ENCODE measurements around the gene AHCY. TPM values are rescaled to one million over a fixed set of nuclear protein-coding genes. Genes with fewer than 3 reads are reported as not detected.
A peak's percentile ranks its signal among the peaks of the same experiment; 100 is the strongest.
"Not testable (repeated sequence)": the region's sequence is repeated elsewhere in the genome, so short reads cannot be mapped to it uniquely, and the experiment has no call there.

AHCY gene
- total RNA-seq, 1 donor from 2014 or later = 69.5 TPM

DNA sequence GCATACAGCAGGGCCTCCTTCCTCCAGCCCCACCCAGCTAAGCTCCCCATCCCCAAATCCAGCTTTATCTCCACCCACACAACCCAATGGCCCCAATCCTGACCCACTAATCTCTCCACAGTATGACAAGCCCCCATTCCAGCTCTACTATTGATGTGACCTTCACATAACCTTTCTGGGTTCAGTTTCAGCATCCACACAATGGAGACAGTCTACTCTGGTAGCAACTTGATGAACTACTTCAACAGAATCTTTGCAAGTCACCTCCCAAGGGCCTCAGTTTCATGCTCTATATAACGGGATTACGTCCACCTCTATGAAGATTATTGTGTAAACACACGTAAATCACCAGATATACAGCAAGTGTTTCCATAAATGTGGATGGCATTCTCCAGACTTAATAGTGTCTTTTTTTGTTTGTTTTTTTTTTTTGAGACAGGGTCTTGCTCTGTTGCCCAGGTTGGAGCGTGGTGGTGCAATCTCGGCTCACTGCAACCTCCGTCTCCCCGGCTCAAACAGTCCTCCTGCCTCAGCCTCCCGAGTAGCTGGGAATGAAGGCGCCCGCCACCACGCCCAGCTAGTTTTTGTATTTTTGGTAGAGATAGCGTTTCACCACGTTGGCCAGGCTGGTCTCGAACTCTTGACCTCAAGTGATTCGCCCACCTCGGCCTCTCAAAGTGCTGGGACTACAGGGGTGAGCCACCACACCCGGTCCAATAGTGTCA is 1.4 kb downstream of the AHCY start:
- DNase-seq (ENCODE audit: missing footprints) = no peak
- intact Hi-C loops (cut with DNase I) = loop anchor here (5.0 kb wide), 2 partner anchors 34 to 109 kb away; no protein-coding TSS in a partner anchor
- no peak for ATAC-seq

DNA sequence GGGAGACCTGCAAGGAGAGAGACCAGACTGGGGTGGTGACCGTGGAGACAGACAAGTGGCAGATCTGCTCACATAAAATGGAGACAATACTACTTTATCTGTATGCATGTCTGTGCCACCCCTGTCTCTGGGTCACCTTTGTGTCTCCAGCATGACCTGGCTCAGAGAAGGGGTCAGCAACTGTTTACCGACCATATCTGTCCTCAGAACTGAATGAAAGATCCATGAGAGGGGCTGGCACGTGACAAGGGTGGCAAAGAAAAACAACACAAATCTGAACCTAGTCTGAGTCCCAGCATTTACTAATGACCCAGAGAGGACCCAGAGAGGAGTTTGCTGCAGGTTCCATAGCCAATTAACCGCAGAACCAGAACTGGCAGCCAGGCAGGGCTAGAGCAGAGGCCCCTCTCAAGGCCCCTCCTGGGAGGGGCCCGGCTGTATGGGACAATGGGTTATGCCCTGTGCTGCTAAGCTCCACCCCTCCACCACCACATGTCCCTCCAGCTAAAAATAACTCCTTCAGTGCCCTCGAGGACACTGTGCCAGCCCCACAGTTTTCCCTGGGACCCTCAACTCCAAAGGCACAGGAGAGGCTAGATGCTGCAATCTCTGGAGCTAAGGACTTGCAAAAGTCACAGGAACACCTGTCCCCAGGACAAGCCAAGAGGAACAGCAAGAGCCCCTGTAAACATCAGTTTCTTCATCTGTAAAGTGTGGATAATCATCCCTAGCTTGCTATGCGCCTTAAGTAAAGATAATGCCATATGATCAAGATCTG is 2.2 kb downstream of the AHCY start:
- intact Hi-C loops (cut with DNase I) = loop anchor here (5.0 kb wide), 2 partner anchors 34 to 109 kb away; no protein-coding TSS in a partner anchor
- DNase-seq (ENCODE audit: missing footprints) (no peak), ATAC-seq (peak; percentile 23)

DNA sequence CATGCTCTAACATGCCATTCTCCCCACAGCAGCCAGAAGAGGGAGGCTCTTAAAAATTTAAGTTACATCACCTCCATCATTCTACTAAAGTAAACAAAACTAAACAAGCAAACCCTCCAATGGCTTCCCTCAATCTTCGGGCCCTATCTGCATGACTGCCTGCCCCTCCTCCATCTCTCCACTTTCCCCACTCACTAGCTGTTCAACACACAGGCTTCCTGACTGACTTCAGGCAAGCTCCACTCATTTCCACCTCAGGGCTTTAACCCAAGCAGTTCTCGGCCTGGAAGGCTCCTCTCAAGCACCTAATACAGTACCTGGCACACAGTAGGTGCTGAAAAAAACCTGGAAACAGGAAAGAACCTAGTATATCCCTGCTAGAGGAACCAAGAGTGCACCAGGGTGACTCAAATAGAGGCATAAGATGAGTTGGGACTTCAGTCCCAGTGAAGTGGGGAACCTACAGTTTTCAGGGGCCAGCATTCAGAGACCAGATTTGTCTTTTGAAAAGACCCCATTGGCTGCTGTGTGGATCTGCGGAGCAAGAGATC is 2.8 kb downstream of the AHCY start:
- intact Hi-C loops (cut with DNase I) = loop anchor here (5.0 kb wide), 2 partner anchors 33 to 108 kb away; no protein-coding TSS in a partner anchor
- no peak for DNase-seq (ENCODE audit: missing footprints)
- no peak for ATAC-seq

DNA sequence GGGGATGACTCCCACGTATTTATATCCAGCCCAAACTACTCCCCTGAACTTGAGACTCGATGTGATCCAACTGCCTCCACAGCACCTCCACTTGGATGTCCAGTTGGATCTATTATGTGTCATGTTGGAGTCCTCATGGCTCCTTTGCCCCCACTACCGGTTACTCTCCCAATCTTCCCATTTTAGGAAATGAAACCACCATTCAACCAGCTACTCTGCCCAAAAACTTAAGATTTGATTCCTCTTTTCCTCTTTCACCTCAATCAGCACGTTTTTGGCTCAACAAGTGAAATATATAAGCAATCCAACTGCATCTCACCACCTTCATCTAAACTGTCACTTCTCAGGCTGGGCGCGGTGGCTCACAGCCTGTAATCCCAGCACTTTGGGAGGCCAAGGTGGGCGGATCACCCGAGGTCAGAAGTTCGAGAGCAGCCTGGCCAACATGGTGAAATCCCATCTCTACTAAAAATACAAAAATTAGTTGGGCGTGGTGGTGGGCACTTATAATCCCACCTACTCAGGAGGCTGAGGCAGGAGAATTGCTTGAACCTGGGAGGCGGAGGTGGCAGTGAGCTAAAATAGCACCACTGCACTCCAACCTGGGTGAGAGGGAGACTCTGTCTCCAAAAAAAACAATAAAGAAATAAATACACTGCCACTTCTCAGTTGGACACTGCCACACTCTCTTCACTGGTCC is 3.4 kb downstream of the AHCY start:
- ATAC-seq (no peak), DNase-seq (ENCODE audit: missing footprints) (no peak)
- intact Hi-C loops (cut with DNase I) = loop anchor here (5.0 kb wide), 2 partner anchors 32 to 107 kb away; no protein-coding TSS in a partner anchor

DNA sequence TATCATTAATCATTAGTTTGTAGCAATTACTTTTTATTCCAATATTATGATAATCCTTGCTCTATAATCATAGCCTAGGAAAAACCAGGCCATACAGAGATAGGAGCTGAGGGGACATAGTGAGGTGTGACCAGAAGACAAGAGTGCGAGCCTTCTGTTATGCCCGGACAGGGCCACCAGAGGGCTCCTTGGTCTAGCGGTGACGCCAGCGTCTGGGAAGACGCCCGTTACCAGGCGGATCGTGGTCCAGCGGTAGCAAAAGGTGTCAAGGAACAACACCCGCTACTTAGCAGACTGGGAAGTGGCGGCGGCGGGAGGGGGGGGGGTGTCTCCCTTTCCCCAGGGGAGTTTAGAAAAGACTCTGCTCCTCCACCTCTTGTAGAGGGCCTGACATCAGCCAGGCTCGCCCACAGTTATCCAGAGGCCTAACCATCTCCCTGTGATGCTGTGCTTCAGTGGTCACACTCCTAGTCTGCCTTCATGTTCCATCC is 4.8 kb downstream of the AHCY start:
- ATAC-seq; DNase-seq (ENCODE audit: missing footprints); intact Hi-C loops (cut with DNase I): not testable (repeated sequence)

DNA sequence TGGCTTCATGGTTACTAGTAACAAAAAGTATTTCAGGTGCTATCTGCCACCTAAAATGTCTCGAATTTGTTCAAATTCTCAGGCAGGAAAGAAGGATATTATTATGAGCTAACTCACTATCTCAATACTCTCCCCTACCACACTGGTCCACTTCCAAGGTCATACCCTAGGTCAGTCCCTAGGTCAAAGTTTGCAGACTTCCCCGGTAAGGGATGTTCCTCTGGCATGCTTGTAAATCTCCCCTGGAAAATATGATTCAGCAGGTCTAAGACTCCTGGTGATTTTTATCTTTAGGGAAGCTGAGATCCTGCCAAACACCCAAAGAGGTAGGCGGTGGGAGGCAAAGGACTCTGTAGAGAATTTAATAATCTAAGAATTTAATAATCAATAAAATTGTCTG is 6.7 kb downstream of the AHCY start:
- intact Hi-C loops (cut with DNase I) = no loop called here
- DNase-seq (ENCODE audit: missing footprints) (no peak), ATAC-seq (no peak)

DNA sequence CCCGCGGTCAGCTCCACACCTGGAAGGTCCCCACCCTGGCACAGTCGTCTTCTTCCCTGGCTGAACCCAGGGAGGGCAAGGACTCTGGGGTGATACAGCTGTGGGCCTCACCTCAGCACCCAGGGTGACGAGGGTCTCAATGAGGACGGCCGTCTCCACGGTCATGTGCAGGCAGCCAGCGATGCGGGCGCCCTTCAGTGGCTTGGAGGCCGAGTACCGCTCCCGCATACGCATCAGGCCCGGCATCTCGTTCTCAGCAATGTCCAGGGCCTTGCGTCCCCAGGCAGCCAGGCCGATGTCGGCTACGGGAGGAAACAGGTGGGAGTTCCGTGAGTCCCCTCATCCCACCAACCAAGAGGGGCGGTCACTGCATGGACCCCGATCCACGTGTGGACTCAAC is 7.9 kb downstream of the AHCY start:
- no peak for ATAC-seq

DNA sequence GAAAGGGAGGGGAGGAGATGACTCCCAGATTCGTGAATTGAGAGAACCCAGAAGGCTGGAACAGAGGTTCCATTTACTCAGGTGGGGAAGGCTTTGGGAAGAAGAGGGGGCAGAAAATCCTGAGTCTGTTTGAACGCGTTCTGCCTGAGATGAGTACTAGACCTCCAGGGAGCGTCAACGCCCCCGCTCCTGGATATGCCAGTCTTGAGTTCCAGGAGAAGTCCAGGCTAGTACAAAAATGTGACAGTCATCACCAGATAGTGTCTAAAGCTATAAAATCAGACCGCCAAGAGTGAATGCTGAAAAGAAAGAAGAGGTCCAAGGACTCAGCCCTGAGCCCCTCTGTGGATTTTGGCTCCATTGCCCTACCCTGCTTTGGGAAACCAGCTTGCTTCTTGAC is 8.6 kb downstream of the AHCY start:
- intact Hi-C loops (cut with DNase I) = no loop called here
- no peak for DNase-seq (ENCODE audit: missing footprints)
- ATAC-seq = no peak

More for the DNA sequence above, 7.9 kb downstream of the AHCY start:
- no peak for DNase-seq (ENCODE audit: missing footprints)
- intact Hi-C loops (cut with DNase I) = no loop called here

DNA sequence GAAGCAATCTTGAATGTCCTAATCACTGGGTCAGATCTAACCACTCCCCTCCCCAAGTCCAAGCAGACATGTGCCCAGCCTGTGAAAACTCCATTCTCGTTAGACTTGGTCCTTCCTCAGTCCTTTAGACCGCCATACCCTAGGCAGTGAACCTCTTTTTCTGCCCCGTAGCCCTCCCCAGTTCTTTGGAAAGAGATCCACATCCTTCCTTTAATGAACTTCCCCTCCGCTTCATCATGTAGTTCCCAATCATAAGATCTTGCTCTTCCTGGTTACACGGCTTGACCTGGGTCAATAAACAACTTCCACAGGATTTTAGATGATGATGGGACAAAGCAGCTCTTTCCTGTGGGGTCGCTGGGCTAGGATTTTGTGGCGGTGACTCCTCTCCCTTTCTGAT is 9.6 kb downstream of the AHCY start:
- no peak for DNase-seq (ENCODE audit: missing footprints)
- no peak for ATAC-seq

DNA sequence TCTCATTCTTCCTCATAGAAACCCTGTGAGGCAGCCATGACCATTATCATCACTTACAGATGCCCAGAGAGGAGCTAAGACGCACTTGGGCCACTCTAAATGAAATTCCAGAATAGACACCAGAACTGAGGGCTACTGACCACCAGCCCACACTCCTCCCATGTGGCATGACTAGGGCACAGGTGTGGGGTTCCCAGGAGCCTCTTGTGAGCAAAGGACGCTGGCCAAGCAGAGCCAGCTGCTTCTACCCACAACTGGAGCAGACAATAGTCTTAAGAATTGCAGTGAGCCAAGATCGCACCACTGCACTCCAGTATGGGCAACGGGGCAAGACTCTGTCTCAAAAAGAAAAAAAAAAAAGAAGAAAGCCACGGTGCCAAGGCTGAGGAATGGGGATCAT is 10.0 kb downstream of the AHCY start:
- DNase-seq (ENCODE audit: missing footprints) (no peak), ATAC-seq (no peak)
- intact Hi-C loops (cut with DNase I) = no loop called here

More for the DNA sequence above, 9.6 kb downstream of the AHCY start:
- intact Hi-C loops (cut with DNase I) = no loop called here

DNA sequence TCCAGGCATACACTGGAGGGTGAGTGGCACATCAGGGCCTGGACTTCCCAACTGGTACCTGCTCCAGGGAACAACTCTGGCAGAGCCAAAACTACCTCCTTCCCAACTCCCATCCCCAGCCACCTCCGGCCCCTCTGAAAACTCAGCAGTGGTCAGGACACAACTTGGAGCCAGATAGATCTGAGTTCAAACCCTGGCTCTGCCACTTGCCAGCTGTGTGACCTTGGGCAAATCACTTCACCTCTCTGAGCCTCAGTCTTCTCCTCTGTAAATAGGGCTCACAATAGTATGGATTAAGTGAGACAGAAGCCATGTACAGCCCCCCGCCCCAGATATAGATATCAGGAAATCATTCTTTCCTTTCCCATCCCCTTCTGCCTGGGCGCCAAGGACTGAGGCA is 10.7 kb downstream of the AHCY start:
- ATAC-seq (no peak), DNase-seq (ENCODE audit: missing footprints) (no peak)
- intact Hi-C loops (cut with DNase I) = no loop called here

DNA sequence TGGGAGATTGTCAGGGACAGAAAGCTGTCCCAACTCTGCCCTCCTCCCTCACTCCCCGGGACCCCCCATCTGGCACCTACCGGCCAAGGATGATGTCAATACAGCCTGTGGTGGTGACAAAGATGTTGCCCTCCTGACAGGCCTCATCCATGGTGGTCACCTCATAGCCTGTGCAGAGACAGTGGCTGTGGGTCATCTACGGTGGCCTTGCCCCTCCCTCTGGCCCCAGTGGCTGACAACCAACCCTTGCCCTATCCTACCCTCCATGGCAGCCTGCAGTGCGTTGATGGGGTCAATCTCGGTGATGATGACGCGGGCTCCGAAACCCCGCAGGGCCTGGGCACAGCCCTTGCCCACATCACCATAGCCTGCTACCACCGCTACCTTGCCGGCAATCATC is 12.7 kb downstream of the AHCY start:
- intact Hi-C loops (cut with DNase I) = no loop called here
- DNase-seq (ENCODE audit: missing footprints) (no peak), ATAC-seq (no peak)

DNA sequence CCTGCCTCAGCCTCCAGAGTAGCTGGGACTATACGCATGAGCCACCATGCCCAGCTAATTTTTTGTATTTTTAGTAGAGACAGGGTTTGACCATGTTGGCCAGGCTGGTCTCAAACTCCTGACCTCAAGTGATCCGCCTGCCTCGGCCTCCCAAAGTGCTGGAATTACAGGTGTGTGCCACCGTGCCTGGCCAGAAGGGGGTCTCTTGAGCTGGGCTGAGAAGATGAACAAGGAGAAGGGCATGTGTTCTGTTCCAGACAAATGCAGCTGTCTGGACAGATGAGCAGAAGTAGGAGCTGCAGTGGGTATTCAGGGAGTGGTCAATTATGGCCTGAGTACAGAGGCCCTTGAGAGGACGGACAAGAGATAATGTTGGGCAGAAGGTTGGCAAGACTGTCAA is 15.7 kb downstream of the AHCY start:
- not testable (repeated sequence) for ATAC-seq; DNase-seq (ENCODE audit: missing footprints)

DNA sequence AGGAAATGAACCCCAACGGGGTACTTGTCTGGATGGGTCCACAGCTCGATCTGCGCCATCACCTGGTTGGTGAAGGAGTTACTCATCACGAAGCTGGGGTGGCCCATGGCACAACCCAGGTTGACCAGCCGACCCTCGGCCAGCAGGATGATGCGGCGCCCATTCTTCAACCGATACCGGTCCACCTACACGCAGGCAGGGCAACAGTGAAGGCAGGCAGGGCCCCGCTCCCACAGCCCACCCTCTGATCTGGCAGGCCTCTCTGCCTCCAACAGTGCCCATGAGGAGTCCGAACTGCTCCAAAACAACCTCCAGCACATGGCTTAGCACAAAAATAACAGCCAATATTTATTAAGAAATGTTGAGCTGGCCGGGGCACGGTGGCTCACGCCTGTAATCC is 17.7 kb downstream of the AHCY start:
- ATAC-seq = no peak
- intact Hi-C loops (cut with DNase I) = no loop called here
- DNase-seq (ENCODE audit: missing footprints) = no peak

More for the DNA sequence above, 15.7 kb downstream of the AHCY start:
- intact Hi-C loops (cut with DNase I) = not testable (repeated sequence)

DNA sequence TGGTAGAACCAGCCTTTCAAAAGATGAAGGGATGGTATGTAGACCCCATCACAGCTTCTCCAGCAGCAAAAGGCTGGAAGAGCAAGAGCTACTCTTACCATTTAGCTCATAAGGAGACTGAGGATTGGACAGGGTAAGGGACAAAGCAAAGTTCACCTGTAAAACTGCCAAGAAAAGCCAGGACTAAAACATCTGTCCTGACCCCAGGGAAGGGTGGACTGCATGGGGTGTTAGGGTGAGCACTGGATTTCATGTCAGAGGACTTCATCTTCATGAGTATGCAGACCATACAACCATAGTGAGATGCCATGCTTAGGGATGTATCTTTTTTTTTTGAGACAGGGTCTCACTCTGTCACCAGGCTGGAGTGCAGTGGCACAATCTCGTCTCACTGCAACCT is 19.3 kb downstream of the AHCY start:
- DNase-seq (ENCODE audit: missing footprints) (no peak), ATAC-seq (no peak)
- intact Hi-C loops (cut with DNase I) = no loop called here

DNA sequence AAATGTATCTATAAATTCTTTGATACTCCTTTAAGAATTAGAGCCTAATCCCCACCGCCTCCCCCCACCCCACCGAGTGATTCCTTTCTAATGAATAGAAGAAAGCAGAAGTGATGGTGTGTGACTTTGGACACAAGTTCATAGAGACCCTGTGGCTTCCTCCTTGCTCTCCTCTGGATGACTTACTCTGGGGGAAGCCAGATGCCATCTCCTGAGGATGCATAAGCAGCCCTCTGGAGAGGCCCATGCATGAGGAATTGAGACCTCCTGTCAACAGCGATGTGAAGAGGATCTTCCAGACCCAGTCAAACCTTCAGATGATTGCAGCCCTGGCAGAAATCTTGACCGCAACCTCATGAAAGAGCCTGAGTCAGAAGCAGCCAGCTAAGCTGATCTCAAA is 21.1 kb downstream of the AHCY start:
- intact Hi-C loops (cut with DNase I) = no loop called here
- DNase-seq (ENCODE audit: missing footprints) (no peak), ATAC-seq (no peak)

DNA sequence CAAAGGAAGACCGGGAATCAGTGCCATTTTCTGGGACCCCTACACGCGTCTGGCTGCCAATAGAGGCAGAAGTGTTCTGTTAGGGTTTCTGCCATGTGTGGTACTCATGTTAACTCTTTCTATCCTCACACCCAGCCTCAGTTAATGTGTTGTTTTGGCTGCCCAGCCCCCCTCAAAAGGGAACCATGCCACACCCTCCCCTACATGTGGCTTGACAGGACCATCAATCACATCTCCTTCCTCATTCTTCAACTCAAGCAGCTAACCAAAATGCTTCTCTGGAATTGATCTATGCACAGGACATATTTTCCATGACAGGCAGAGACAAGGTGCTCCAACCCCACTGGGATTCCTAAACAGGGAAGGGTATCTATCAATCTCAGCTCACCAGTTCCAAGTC is 22.0 kb downstream of the AHCY start:
- intact Hi-C loops (cut with DNase I) = no loop called here
- ATAC-seq (no peak), DNase-seq (ENCODE audit: missing footprints) (no peak)

DNA sequence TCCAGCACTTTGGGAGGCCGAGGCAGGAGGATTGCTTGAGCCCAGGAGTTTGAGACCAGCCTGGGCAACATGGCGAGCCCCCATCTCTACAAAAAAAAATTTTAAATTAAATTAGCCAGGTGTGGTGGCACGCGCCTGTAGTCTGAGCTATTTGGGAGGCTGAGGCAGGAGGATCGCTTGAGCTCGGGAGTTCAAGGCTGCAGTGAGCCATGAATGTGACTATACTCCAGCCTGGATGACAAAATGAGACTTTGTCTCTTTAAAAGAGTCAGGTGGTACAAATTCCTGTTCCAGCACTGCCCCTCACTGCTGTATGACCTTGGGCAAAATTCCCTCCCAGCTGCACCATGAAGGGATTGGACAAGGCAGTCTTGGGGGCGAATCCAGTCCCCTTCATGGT is 28.5 kb downstream of the AHCY start:
- no peak for ATAC-seq
- DNase-seq (ENCODE audit: missing footprints) = no peak
- intact Hi-C loops (cut with DNase I) = no loop called here

DNA sequence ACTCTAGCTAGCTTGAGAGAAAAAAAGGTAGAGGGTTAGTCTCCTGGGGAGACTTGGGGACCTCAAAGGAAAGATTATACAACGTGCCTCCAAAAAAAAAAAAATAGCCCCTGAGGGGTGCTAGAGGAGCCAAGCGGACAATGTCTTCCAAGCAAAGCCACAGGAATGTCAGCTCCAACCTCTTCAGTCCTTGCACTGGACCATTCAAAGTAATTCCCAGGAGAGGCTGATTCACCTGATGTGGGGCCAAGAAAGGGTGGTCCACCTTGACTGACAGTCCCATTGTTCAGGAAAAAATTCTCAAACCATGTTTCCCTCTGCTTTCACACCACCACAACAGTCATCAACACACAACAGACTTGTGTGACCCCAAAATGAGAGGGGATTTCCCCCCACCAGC is 31.2 kb downstream of the AHCY start:
- intact Hi-C loops (cut with DNase I) = no loop called here
- ATAC-seq (no peak), DNase-seq (ENCODE audit: missing footprints) (no peak)
